Vagina (tissue), 2 donors: ENCODE data around the gene FEM1C.

Experiments used
- CTCF ChIP-seq, 3 experiments: fragments of 450-650 bp in 2 of 3; fragments of 200-600 bp in 1 of 3; sonication (generic) in 1 of 3; IDR thresholded peaks; one replicate each; pipeline ENCODE4 v1.5.1; 2017 to 2019; ENCODE audit warnings: antibody characterized with exemption in 3 of 3, mild to moderate bottlenecking in 2 of 3, moderate library complexity in 2 of 3
- POLR2AphosphoS5 ChIP-seq, 2 donors: sonication (generic); formaldehyde crosslinking; IDR thresholded peaks; one replicate each; pipeline ENCODE4 v1.9.0; 2017; ENCODE audit warnings: antibody characterized with exemption in 2 of 2, mild to moderate bottlenecking in 2 of 2, low read depth in 1 of 2; ENCODE audit not compliant: insufficient read depth in 1 of 2

- TF ChIP-seq CTCF (IDR thresholded peaks at IDR 0.05) = no peak
- TF ChIP-seq POLR2AphosphoS5 (IDR thresholded peaks at IDR 0.05; ENCODE audit: insufficient read depth in 1 of 2, low read depth in 1 of 2) = no peak
These were observed 3.0 kb downstream of the FEM1C start for GRCh38 chr5:115541611-115542010.
